Esophagus squamous epithelium (tissue), 4 donors: Measurements from ENCODE around the gene LCE3B.

ENCODE experiments used
- CTCF ChIP-seq, 6 experiments: fragments of 450-650 bp in 4 of 6; fragments of 200-600 bp in 2 of 6; sonication (generic) in 2 of 6; IDR thresholded peaks; one replicate each; pipeline ENCODE4 v1.5.1; 2016 to 2019; ENCODE audit warnings: antibody characterized with exemption in 6 of 6, mild to moderate bottlenecking in 4 of 6, moderate library complexity in 4 of 6
- POLR2A ChIP-seq, 4 donors: fragments of 450-650 bp; IDR thresholded peaks; one replicate each; pipeline ENCODE4 v1.6.1; 2017; ENCODE audit warnings: antibody characterized with exemption in 4 of 4, mild to moderate bottlenecking in 4 of 4, moderate library complexity in 3 of 4

- no peak for TF ChIP-seq CTCF (IDR thresholded peaks at IDR 0.05)
- TF ChIP-seq POLR2A (IDR thresholded peaks at IDR 0.05), result no peak
These were observed 42.8 kb downstream of the LCE3B start for GRCh38 chr1:152656459-152656858.
